ENCODE measurements around the gene TYMP.
A peak's percentile ranks its signal among the peaks of the same experiment; 100 is the strongest.
"Not testable (repeated sequence)": the region's sequence is repeated elsewhere in the genome, so short reads cannot be mapped to it uniquely, and the experiment has no call there.

Gene TYMP

GRCh38 chr22:50546326-50547262 is 16.8 kb upstream of the TYMP start:
- no peaks in the 10 kb centered on the region for H3K9me3 ChIP-seq (ENCODE audit: control insufficient read depth, low read length)
- peak overlapping the region; percentile 64 for H3K9ac ChIP-seq (ENCODE audit: low read length)
- DNase-seq (ENCODE audit: low read depth) = no peak
- peak overlapping the region; percentile 17 for H3K4me3 ChIP-seq (ENCODE audit: low read length)
- H3K27me3 ChIP-seq (replicated peaks; ENCODE audit: control insufficient read depth, insufficient read depth, low read length) = peaks cover 20% of the 10 kb centered on the region
- H3K4me1 ChIP-seq (ENCODE audit: control insufficient read depth, insufficient read depth, low read length) = peaks cover 25% of the 10 kb centered on the region
- no peaks in the 10 kb centered on the region for H3K36me3 ChIP-seq (ENCODE audit: control insufficient read depth, insufficient read depth, low read length, severe bottlenecking)

- peak; percentile 85 for DNase-seq (ENCODE audit: low read depth)
- Histone ChIP-seq H3K36me3 (ENCODE audit: control insufficient read depth, insufficient read depth, low read length, severe bottlenecking) (no peaks in the 10 kb centered on the region), H3K9ac (ENCODE audit: low read length) (peak within 1 kb of the TSS; percentile 78), H3K4me1 (ENCODE audit: control insufficient read depth, insufficient read depth, low read length) (peaks cover 33% of the 10 kb centered on the region), H3K27me3 (replicated peaks; ENCODE audit: control insufficient read depth, insufficient read depth, low read length) (peaks cover 16% of the 10 kb centered on the region), H3K9me3 (ENCODE audit: control insufficient read depth, low read length) (no peaks in the 10 kb centered on the region), H3K4me3 (ENCODE audit: low read length) (no peak within 1 kb of the TSS)
Measured at GRCh38 chr22:50545522-50546325, 15.9 kb upstream of the TYMP start, which contains the start of gene KLHDC7B. KLHDC7B (plus strand) TSS chr22:50545899; CDS start chr22:50546244, 345 bp downstream.

GRCh38 chr22:50544746-50545253 is 15.0 kb upstream of the TYMP start:
- H3K4me3 ChIP-seq (ENCODE audit: low read length) = peak overlapping the region; percentile 67

GRCh38 chr22:50544078-50544745 is 14.4 kb upstream of the TYMP start:
- H3K36me3 ChIP-seq (ENCODE audit: control insufficient read depth, insufficient read depth, low read length, severe bottlenecking) = no peaks in the 10 kb centered on the region
- H3K9me3 ChIP-seq (ENCODE audit: control insufficient read depth, low read length) = no peaks in the 10 kb centered on the region
- peak overlapping the region; percentile 78 for H3K9ac ChIP-seq (ENCODE audit: low read length)
- peak; percentile 46 for DNase-seq (ENCODE audit: low read depth)
- H3K27me3 ChIP-seq (replicated peaks; ENCODE audit: control insufficient read depth, insufficient read depth, low read length) = peaks cover 10% of the 10 kb centered on the region
- peak overlapping the region; percentile 67 for H3K4me3 ChIP-seq (ENCODE audit: low read length)
- peaks cover 47% of the 10 kb centered on the region for H3K4me1 ChIP-seq (ENCODE audit: control insufficient read depth, insufficient read depth, low read length)

More at GRCh38 chr22:50544746-50545253, 15.0 kb upstream of the TYMP start:
- Histone ChIP-seq H3K9ac (ENCODE audit: low read length) (peak overlapping the region; percentile 78), H3K27me3 (replicated peaks; ENCODE audit: control insufficient read depth, insufficient read depth, low read length) (peaks cover 11% of the 10 kb centered on the region), H3K36me3 (ENCODE audit: control insufficient read depth, insufficient read depth, low read length, severe bottlenecking) (no peaks in the 10 kb centered on the region), H3K4me1 (ENCODE audit: control insufficient read depth, insufficient read depth, low read length) (peaks cover 43% of the 10 kb centered on the region), H3K9me3 (ENCODE audit: control insufficient read depth, low read length) (no peaks in the 10 kb centered on the region)
- no peak for DNase-seq (ENCODE audit: low read depth)

GRCh38 chr22:50542416-50542927 is 12.7 kb upstream of the TYMP start:
- H3K9ac ChIP-seq (ENCODE audit: low read length) = no peak overlapping the region
- peaks cover 61% of the 10 kb centered on the region for H3K4me1 ChIP-seq (ENCODE audit: control insufficient read depth, insufficient read depth, low read length)
- DNase-seq (ENCODE audit: low read depth) = no peak
- no peak overlapping the region for H3K4me3 ChIP-seq (ENCODE audit: low read length)
- no peaks in the 10 kb centered on the region for H3K36me3 ChIP-seq (ENCODE audit: control insufficient read depth, insufficient read depth, low read length, severe bottlenecking)
- no peaks in the 10 kb centered on the region for H3K9me3 ChIP-seq (ENCODE audit: control insufficient read depth, low read length)
- peaks cover 9% of the 10 kb centered on the region for H3K27me3 ChIP-seq (replicated peaks; ENCODE audit: control insufficient read depth, insufficient read depth, low read length)

- peak overlapping the region; percentile 39 for H3K9ac ChIP-seq (ENCODE audit: low read length)
- not testable (repeated sequence) for H3K27me3 ChIP-seq (replicated peaks; ENCODE audit: control insufficient read depth, insufficient read depth, low read length); H3K36me3 ChIP-seq (ENCODE audit: control insufficient read depth, insufficient read depth, low read length, severe bottlenecking); H3K9me3 ChIP-seq (ENCODE audit: control insufficient read depth, low read length); H3K4me3 ChIP-seq (ENCODE audit: low read length)
- DNase-seq (ENCODE audit: low read depth) = peak; percentile 93
- peaks cover 59% of the 10 kb centered on the region for H3K4me1 ChIP-seq (ENCODE audit: control insufficient read depth, insufficient read depth, low read length)
Measured at GRCh38 chr22:50541667-50542026, 11.8 kb upstream of the TYMP start.

- peak overlapping the region; percentile 70 for H3K9ac ChIP-seq (ENCODE audit: low read length)
- peaks cover 53% of the 10 kb centered on the region for H3K4me1 ChIP-seq (ENCODE audit: control insufficient read depth, insufficient read depth, low read length)
- H3K4me3 ChIP-seq (ENCODE audit: low read length) = no peak overlapping the region
- H3K36me3 ChIP-seq (ENCODE audit: control insufficient read depth, insufficient read depth, low read length, severe bottlenecking) = no peaks in the 10 kb centered on the region
- H3K9me3 ChIP-seq (ENCODE audit: control insufficient read depth, low read length) = no peaks in the 10 kb centered on the region
- no peak for DNase-seq (ENCODE audit: low read depth)
- no peaks in the 10 kb centered on the region for H3K27me3 ChIP-seq (replicated peaks; ENCODE audit: control insufficient read depth, insufficient read depth, low read length)
Measured at GRCh38 chr22:50540381-50540780, 10.6 kb upstream of the TYMP start.

GRCh38 chr22:50537765-50538164 is 8.0 kb upstream of the TYMP start:
- Histone ChIP-seq H3K36me3 (ENCODE audit: control insufficient read depth, insufficient read depth, low read length, severe bottlenecking) (no peaks in the 10 kb centered on the region), H3K27me3 (replicated peaks; ENCODE audit: control insufficient read depth, insufficient read depth, low read length) (no peaks in the 10 kb centered on the region), H3K9ac (ENCODE audit: low read length) (peak overlapping the region; percentile 89), H3K4me1 (ENCODE audit: control insufficient read depth, insufficient read depth, low read length) (peaks cover 53% of the 10 kb centered on the region), H3K9me3 (ENCODE audit: control insufficient read depth, low read length) (no peaks in the 10 kb centered on the region), H3K4me3 (ENCODE audit: low read length) (no peak overlapping the region)
- no peak for DNase-seq (ENCODE audit: low read depth)

GRCh38 chr22:50536226-50536625 is 6.4 kb upstream of the TYMP start:
- H3K36me3 ChIP-seq (ENCODE audit: control insufficient read depth, insufficient read depth, low read length, severe bottlenecking) = no peaks in the 10 kb centered on the region
- no peaks in the 10 kb centered on the region for H3K27me3 ChIP-seq (replicated peaks; ENCODE audit: control insufficient read depth, insufficient read depth, low read length)
- DNase-seq (ENCODE audit: low read depth) = no peak
- H3K9me3 ChIP-seq (ENCODE audit: control insufficient read depth, low read length) = no peaks in the 10 kb centered on the region
- peaks cover 41% of the 10 kb centered on the region for H3K4me1 ChIP-seq (ENCODE audit: control insufficient read depth, insufficient read depth, low read length)
- H3K4me3 ChIP-seq (ENCODE audit: low read length) = no peak overlapping the region
- no peak overlapping the region for H3K9ac ChIP-seq (ENCODE audit: low read length)

GRCh38 chr22:50535113-50535512 is 5.3 kb upstream of the TYMP start:
- Histone ChIP-seq H3K4me3 (ENCODE audit: low read length) (no peak overlapping the region), H3K27me3 (replicated peaks; ENCODE audit: control insufficient read depth, insufficient read depth, low read length) (no peaks in the 10 kb centered on the region), H3K9me3 (ENCODE audit: control insufficient read depth, low read length) (no peaks in the 10 kb centered on the region), H3K36me3 (ENCODE audit: control insufficient read depth, insufficient read depth, low read length, severe bottlenecking) (no peaks in the 10 kb centered on the region), H3K4me1 (ENCODE audit: control insufficient read depth, insufficient read depth, low read length) (peaks cover 34% of the 10 kb centered on the region), H3K9ac (ENCODE audit: low read length) (no peak overlapping the region)
- DNase-seq (ENCODE audit: low read depth) = no peak

All from adipocyte (in vitro differentiated cells).